Uterus (tissue), 4 donors: ENCODE results near the gene MTLN. TPM values are rescaled to one million over a fixed set of nuclear protein-coding genes. Genes with fewer than 3 reads are reported as not detected.
"Not testable (repeated sequence)": the region's sequence is repeated elsewhere in the genome, so short reads cannot be mapped to it uniquely, and the experiment has no call there.

ENCODE experiments used
- DNase-seq, 2 donors: peaks; one replicate each; pipeline ENCODE4 v3.0.0-alpha.2; 2019 to 2020
- H3K27ac ChIP-seq, 2 donors: fragments of 200-600 bp; sonication (generic); 1 replicate in 1 of 2; 2 replicates in 1 of 2; pipeline ENCODE4 v1.5.1; 2016 to 2018
- H3K27me3 ChIP-seq, 2 donors: fragments of 200-600 bp; sonication (generic); one replicate each; pipeline ENCODE4 v1.5.1; 2018 to 2019; ENCODE audit warnings: control low read depth in 1 of 2
- H3K36me3 ChIP-seq, 2 donors: fragments of 200-600 bp; sonication (generic); one replicate each; pipeline ENCODE4 v1.5.1; 2019; ENCODE audit warnings: control low read depth in 1 of 2
- H3K4me1 ChIP-seq, 2 donors: fragments of 200-600 bp; sonication (generic); one replicate each; pipeline ENCODE4 v1.5.1; 2018 to 2019; ENCODE audit warnings: control low read depth in 1 of 2
- H3K4me3 ChIP-seq, 2 donors: fragments of 200-600 bp; sonication (generic); 1 replicate in 1 of 2; 2 replicates in 1 of 2; pipeline ENCODE4 v1.5.1; 2018 to 2019; ENCODE audit warnings: mild to moderate bottlenecking in 1 of 2
- H3K9me3 ChIP-seq, 2 donors: fragments of 200-600 bp; sonication (generic); one replicate each; pipeline ENCODE4 v1.5.1; 2019; ENCODE audit warnings: control low read depth in 1 of 2
- CTCF ChIP-seq, 4 experiments: fragments of 200-600 bp in 2 of 4; fragments of 450-650 bp in 2 of 4; sonication (generic) in 2 of 4; IDR thresholded peaks; one replicate each; pipeline ENCODE4 v1.5.1; 2016 to 2019; ENCODE audit warnings: antibody characterized with exemption in 4 of 4, mild to moderate bottlenecking in 2 of 4, moderate library complexity in 1 of 4
- POLR2A ChIP-seq, 2 donors: fragments of 450-650 bp; IDR thresholded peaks; one replicate each; pipeline ENCODE4 v1.6.1; 2016; ENCODE audit warnings: antibody characterized with exemption in 2 of 2, mild to moderate bottlenecking in 1 of 2, moderate library complexity in 1 of 2
- intact Hi-C: fragments of 100-400 bp; cut with DNase I; formaldehyde crosslinking; loops from one replicate; pipeline ENCODE4 v1.15.1; 2023; ENCODE audit warnings: low total_unique reads
- total RNA-seq, 4 donors: library from RNA; depleted of rRNA in 3 of 4; stranded (reverse); fragments of >200 nt in 3 of 4; gene quantifications; one replicate each; pipeline versions ENCODE4 v1.1.0 to v1.2.4, GENCODE V29; 2014 to 2023
- donor health status: DM: yes; HTN: yes; CAD: no.

Gene MTLN
- total RNA-seq, 4 donors from 2014 or later = 12.6 to 54.7 (median 22.7) TPM

- H3K4me3 ChIP-seq = no peak overlapping the region
- no peak overlapping the region for H3K27ac ChIP-seq
- no peaks in the 10 kb centered on the region for H3K4me1 ChIP-seq
- H3K9me3 ChIP-seq = no peaks in the 10 kb centered on the region
- no peak for TF ChIP-seq POLR2A (IDR thresholded peaks at IDR 0.05)
- no peak for TF ChIP-seq CTCF (IDR thresholded peaks at IDR 0.05)
- no peaks in the 10 kb centered on the region for H3K27me3 ChIP-seq
- no peak for DNase-seq
- intact Hi-C loops = no loop called here
- H3K36me3 ChIP-seq = no peaks in the 10 kb centered on the region
Measured at GRCh38 chr2:110221938-110222337, 9.6 kb upstream of the MTLN start.

GRCh38 chr2:110220190-110220564 is 7.8 kb upstream of the MTLN start:
- no peak overlapping the region for H3K27ac ChIP-seq
- H3K27me3 ChIP-seq = no peaks in the 10 kb centered on the region
- no peaks in the 10 kb centered on the region for H3K4me1 ChIP-seq
- no peaks in the 10 kb centered on the region for H3K9me3 ChIP-seq
- no peak for TF ChIP-seq CTCF (IDR thresholded peaks at IDR 0.05)
- no peak for TF ChIP-seq POLR2A (IDR thresholded peaks at IDR 0.05)
- no peaks in the 10 kb centered on the region for H3K36me3 ChIP-seq
- intact Hi-C loops = no loop called here
- H3K4me3 ChIP-seq = no peak overlapping the region
- DNase-seq = no peak

GRCh38 chr2:110219496-110220189 is 7.3 kb upstream of the MTLN start:
- no peaks in the 10 kb centered on the region for H3K4me1 ChIP-seq
- no peak for TF ChIP-seq CTCF (IDR thresholded peaks at IDR 0.05)
- no peak for TF ChIP-seq POLR2A (IDR thresholded peaks at IDR 0.05)
- no peaks in the 10 kb centered on the region for H3K36me3 ChIP-seq
- H3K27me3 ChIP-seq = no peaks in the 10 kb centered on the region
- no peaks in the 10 kb centered on the region for H3K9me3 ChIP-seq
- DNase-seq = no peak
- no peak overlapping the region for H3K4me3 ChIP-seq
- intact Hi-C loops = no loop called here
- H3K27ac ChIP-seq = no peak overlapping the region

- H3K27me3 ChIP-seq, H3K9me3 ChIP-seq, DNase-seq, H3K27ac ChIP-seq, intact Hi-C loops, H3K36me3 ChIP-seq, H3K4me3 ChIP-seq, H3K4me1 ChIP-seq: not testable (repeated sequence)
Measured at GRCh38 chr2:110218889-110219288, 6.5 kb upstream of the MTLN start.

GRCh38 chr2:110216803-110217202 is 4.5 kb upstream of the MTLN start:
- intact Hi-C loops = no loop called here
- DNase-seq = no peak
- Histone ChIP-seq H3K36me3 (no peaks in the 10 kb centered on the region), H3K27me3 (no peaks in the 10 kb centered on the region), H3K9me3 (no peaks in the 10 kb centered on the region), H3K4me1 (no peaks in the 10 kb centered on the region), H3K27ac (no peak overlapping the region), H3K4me3 (no peak overlapping the region)
- TF ChIP-seq POLR2A (IDR thresholded peaks at IDR 0.05) = no peak
- TF ChIP-seq CTCF (IDR thresholded peaks at IDR 0.05) = no peak

GRCh38 chr2:110216199-110216598 is 3.9 kb upstream of the MTLN start:
- intact Hi-C loops = no loop called here
- Histone ChIP-seq H3K4me3 (no peak overlapping the region), H3K9me3 (no peaks in the 10 kb centered on the region), H3K27me3 (no peaks in the 10 kb centered on the region), H3K4me1 (no peaks in the 10 kb centered on the region), H3K27ac (no peak overlapping the region), H3K36me3 (no peaks in the 10 kb centered on the region)
- no peak for TF ChIP-seq POLR2A (IDR thresholded peaks at IDR 0.05)
- no peak for TF ChIP-seq CTCF (IDR thresholded peaks at IDR 0.05)
- DNase-seq = no peak
